ENCODE results near the gene ZNF521.

DNA sequence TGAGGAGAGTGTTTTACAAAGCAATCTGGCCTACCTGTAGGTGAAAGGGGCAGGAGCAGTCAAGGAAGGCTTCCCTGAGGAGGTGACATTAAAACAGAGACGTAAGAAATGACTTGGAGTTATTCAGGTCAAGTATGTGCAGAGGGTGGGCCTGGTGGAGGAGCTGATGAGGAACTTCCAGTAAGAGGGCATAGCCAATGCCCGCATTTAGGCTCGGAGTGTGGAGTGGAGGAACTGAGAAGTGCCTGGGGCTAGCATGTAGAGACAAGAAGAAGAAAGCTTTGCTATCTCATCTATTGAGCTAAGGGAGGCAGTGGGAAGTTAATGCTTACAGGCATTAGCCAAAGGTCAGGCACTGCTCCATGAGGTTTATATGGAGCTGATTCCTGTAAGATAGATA, 312.2 kb downstream of the ZNF521 start:
- TF ChIP-seq, protein P1, sequence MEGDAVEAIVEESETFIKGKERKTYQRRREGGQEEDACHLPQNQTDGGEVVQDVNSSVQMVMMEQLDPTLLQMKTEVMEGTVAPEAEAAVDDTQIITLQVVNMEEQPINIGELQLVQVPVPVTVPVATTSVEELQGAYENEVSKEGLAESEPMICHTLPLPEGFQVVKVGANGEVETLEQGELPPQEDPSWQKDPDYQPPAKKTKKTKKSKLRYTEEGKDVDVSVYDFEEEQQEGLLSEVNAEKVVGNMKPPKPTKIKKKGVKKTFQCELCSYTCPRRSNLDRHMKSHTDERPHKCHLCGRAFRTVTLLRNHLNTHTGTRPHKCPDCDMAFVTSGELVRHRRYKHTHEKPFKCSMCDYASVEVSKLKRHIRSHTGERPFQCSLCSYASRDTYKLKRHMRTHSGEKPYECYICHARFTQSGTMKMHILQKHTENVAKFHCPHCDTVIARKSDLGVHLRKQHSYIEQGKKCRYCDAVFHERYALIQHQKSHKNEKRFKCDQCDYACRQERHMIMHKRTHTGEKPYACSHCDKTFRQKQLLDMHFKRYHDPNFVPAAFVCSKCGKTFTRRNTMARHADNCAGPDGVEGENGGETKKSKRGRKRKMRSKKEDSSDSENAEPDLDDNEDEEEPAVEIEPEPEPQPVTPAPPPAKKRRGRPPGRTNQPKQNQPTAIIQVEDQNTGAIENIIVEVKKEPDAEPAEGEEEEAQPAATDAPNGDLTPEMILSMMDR (IDR thresholded peaks at IDR 0.05; ENCODE audit: insufficient read depth, low read depth, low read length): no peak
- TF ChIP-seq EZH2 (IDR thresholded peaks at IDR 0.05; ENCODE audit: insufficient read depth, low read length): no peak
